UCSD-AML1 (cell line): Measurements from ENCODE around the gene METTL9.

Source experiments
- DNase-seq: peaks from one replicate; lab custom pipeline; 2025; ENCODE audit not compliant: unreplicated experiment; lab: John Stamatoyannopoulos, UW

Gene METTL9

DNA sequence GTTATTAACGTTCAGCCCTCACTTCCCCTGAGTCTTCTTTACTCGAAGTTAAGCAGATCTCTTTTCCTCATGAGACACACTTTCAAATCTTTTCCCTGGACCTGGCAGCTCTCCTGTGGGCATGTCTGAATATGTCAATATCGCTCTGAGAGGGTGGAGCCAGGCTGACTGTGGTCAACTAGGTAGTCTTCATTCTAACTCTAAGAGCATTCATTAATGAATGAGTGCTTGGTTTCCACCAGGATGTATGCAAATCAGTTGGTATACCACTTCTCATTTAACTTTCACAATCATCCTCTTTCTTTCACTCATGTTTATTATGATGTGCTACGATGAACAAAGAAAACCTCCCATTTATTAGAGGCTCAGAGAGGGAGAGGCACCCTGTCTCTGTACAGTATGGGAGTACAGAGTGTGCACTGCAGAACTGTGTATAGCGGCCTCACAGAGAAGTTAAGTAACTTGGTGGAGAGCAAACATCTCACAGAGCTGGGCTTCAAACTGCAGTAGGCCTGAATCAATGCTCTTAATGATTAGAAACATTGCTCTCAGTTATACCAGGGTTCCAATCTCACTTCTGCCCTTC, 104.3 kb downstream of the METTL9 start:
- DNase-seq, result no peak

DNA sequence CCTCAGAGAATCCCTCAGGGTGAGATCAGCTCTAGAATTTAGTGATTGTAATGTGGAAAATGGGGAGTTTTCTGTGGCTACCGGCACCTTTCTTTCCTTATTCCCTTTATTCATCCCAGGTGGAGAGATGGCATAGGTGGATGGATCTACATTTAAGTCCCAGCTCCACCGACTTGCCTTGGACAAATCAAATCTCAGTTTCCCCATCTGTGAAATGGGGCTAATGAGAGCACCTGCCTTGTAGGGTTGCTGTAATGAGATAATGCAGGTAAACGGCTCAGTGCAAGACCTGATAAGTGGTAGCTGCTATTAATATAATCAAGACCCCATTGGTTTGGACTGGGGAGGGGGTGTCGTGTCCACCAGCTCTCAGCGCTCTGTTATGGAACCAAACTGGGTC, 104.9 kb downstream of the METTL9 start:
- no peak for DNase-seq

DNA sequence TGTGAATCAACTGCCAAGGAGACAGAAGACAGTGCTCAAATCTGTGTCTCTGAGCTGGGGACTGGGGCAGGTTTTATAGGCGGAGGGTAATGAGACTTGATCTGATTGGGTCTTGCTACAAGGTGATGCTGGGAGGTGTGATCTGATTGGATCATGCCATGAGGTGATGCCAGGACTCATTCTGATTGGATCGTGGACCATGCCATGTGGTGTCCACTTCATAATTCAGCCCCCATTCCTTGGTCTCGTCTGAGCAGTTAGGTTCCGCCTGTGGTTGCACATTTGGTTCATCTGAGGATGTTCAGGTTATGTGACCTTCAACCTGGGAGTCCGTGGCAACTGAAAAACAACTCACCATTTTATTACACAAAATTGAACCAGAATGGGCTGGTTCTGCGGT, 105.4 kb downstream of the METTL9 start:
- DNase-seq, result no peak
